Cardiac muscle cell (in vitro differentiated cells and primary cell): ENCODE measurements around the gene CTXN2. TPM values are rescaled to one million over a fixed set of nuclear protein-coding genes. Genes with fewer than 3 reads are reported as not detected.

ENCODE experiments used
- DNase-seq, 2 donors: peaks; one replicate each; pipeline versions ENCODE4 v3.0.0 to v3.0.0-alpha.2; 2010 to 2017; ENCODE audit warnings: low read depth in 1 of 2, low spot score in 1 of 2
- H3K27ac ChIP-seq: fragments of 200-600 bp; sonication (generic); 2 replicates; pipeline ENCODE4 v1.5.1; 2016
- H3K27me3 ChIP-seq: fragments of 200-600 bp; sonication (generic); 2 replicates; pipeline ENCODE4 v1.6.0; 2016; ENCODE audit warnings: control low read depth
- H3K36me3 ChIP-seq: fragments of 200-600 bp; sonication (generic); 2 replicates; pipeline ENCODE4 v1.5.1; 2016; ENCODE audit warnings: control low read depth
- H3K4me1 ChIP-seq: fragments of 200-600 bp; sonication (generic); 2 replicates; pipeline ENCODE4 v1.8.1; 2017; ENCODE audit warnings: low read depth, mild to moderate bottlenecking, mixed run types
- H3K4me3 ChIP-seq: fragments of 200-600 bp; sonication (generic); 2 replicates; pipeline ENCODE4 v1.5.1; 2016; ENCODE audit warnings: mild to moderate bottlenecking
- H3K9me3 ChIP-seq: fragments of 200-600 bp; sonication (generic); 2 replicates; pipeline ENCODE4 v1.5.1; 2017; ENCODE audit warnings: low read depth, mild to moderate bottlenecking, control low read depth
- CTCF ChIP-seq: IDR thresholded peaks from 2 replicates; pipeline ENCODE4 v1.5.1; 2012; ENCODE audit warnings: low read depth, mild to moderate bottlenecking, low read length
- polyA plus RNA-seq: library from polyadenylated mRNA; unstranded; fragments of >200 nt; fragmentation: Nextera tagmentation; extraction: Ambion mirVana; gene quantifications from 2 replicates; pipeline ENCODE4 v1.2.1, GENCODE V29; 2016
- total RNA-seq: library from RNA; depleted of rRNA; stranded (reverse); fragments of >200 nt; gene quantifications from 2 replicates; pipeline ENCODE4 v1.2.3, GENCODE V29; 2016

The CTXN2 gene
- total and polyA plus RNA-seq, 2 experiments from 2014 or later, result 0.06 TPM; not detected in 1

- no peak overlapping the region for H3K27ac ChIP-seq
- DNase-seq, result peak in 1 of 2 donors; percentile 47
- H3K36me3 ChIP-seq, result peaks cover 45% of the 10 kb centered on the region
- H3K27me3 ChIP-seq, result no peaks in the 10 kb centered on the region
- no peak for TF ChIP-seq CTCF
- no peak overlapping the region for H3K4me3 ChIP-seq
- no peaks in the 10 kb centered on the region for H3K9me3 ChIP-seq
- H3K4me1 ChIP-seq, result no peaks in the 10 kb centered on the region
These were observed 41.6 kb upstream of the CTXN2 start for GRCh38 chr15:48149858-48150257.

- no peak for TF ChIP-seq CTCF
- no peaks in the 10 kb centered on the region for H3K4me1 ChIP-seq
These were observed 37.9 kb upstream of the CTXN2 start for GRCh38 chr15:48153526-48153925.

GRCh38 chr15:48168616-48169015 lies 22.8 kb upstream of the CTXN2 start:
- Histone ChIP-seq H3K4me3 (no peak overlapping the region), H3K27ac (no peak overlapping the region), H3K4me1 (no peaks in the 10 kb centered on the region), H3K9me3 (no peaks in the 10 kb centered on the region), H3K27me3 (no peaks in the 10 kb centered on the region), H3K36me3 (peaks cover 23% of the 10 kb centered on the region)
- no peak for DNase-seq
- no peak for TF ChIP-seq CTCF

More at GRCh38 chr15:48153526-48153925, 37.9 kb upstream of the CTXN2 start:
- no peak overlapping the region for H3K27ac ChIP-seq
- no peak overlapping the region for H3K4me3 ChIP-seq
- no peaks in the 10 kb centered on the region for H3K27me3 ChIP-seq
- peaks cover 54% of the 10 kb centered on the region for H3K36me3 ChIP-seq
- DNase-seq, result no peak
- H3K9me3 ChIP-seq, result no peaks in the 10 kb centered on the region

GRCh38 chr15:48170981-48171380 lies 20.5 kb upstream of the CTXN2 start:
- H3K36me3 ChIP-seq, result peaks cover 8% of the 10 kb centered on the region

GRCh38 chr15:48175126-48175525 lies 16.3 kb upstream of the CTXN2 start:
- TF ChIP-seq CTCF, result no peak
- Histone ChIP-seq H3K4me1 (peaks cover 10% of the 10 kb centered on the region), H3K4me3 (no peak overlapping the region), H3K36me3 (no peaks in the 10 kb centered on the region), H3K27ac (no peak overlapping the region), H3K9me3 (no peaks in the 10 kb centered on the region), H3K27me3 (no peaks in the 10 kb centered on the region)
- DNase-seq, result no peak

More at GRCh38 chr15:48170981-48171380, 20.5 kb upstream of the CTXN2 start:
- no peak overlapping the region for H3K27ac ChIP-seq
- DNase-seq, result no peak
- H3K27me3 ChIP-seq, result no peaks in the 10 kb centered on the region
- no peaks in the 10 kb centered on the region for H3K9me3 ChIP-seq
- no peak overlapping the region for H3K4me3 ChIP-seq
- no peak for TF ChIP-seq CTCF
- H3K4me1 ChIP-seq, result no peaks in the 10 kb centered on the region

- Histone ChIP-seq H3K27me3 (no peaks in the 10 kb centered on the region), H3K36me3 (no peaks in the 10 kb centered on the region), H3K4me1 (peaks cover 10% of the 10 kb centered on the region), H3K27ac (no peak overlapping the region), H3K9me3 (no peaks in the 10 kb centered on the region), H3K4me3 (no peak overlapping the region)
- no peak for DNase-seq
- TF ChIP-seq CTCF, result no peak
These were observed 15.4 kb upstream of the CTXN2 start for GRCh38 chr15:48176112-48176511.
